H9 (cell line): ENCODE data around the gene CREB5. TPM values are rescaled to one million over a fixed set of nuclear protein-coding genes. Genes with fewer than 3 reads are reported as not detected.

Experiments used
- DNase-seq: peaks from one replicate; pipeline ENCODE4 v3.0.0-alpha.2; 2017
- H2AFZ ChIP-seq: one replicate; pipeline ENCODE4 v1.6.1; 2013; ENCODE audit warnings: mild to moderate bottlenecking, low read length, control low read depth, moderate library complexity
- H2AK5ac ChIP-seq: 2 replicates; pipeline ENCODE4 v1.6.1; 2013; ENCODE audit warnings: low read length, control low read depth, mixed read lengths; ENCODE audit not compliant: insufficient read length
- H2BK120ac ChIP-seq: one replicate; pipeline ENCODE4 v1.6.1; 2013; ENCODE audit warnings: low read depth, mild to moderate bottlenecking, low read length, control low read depth, inconsistent platforms; ENCODE audit not compliant: poor library complexity, severe bottlenecking
- H2BK12ac ChIP-seq: 2 replicates; pipeline ENCODE4 v1.6.1; 2013; ENCODE audit warnings: low read length, control low read depth, mixed read lengths, low read depth; ENCODE audit not compliant: insufficient read length
- H2BK15ac ChIP-seq: 2 replicates; pipeline ENCODE4 v1.6.1; 2013; ENCODE audit warnings: low read depth, low read length, control low read depth
- H2BK20ac ChIP-seq: one replicate; pipeline ENCODE4 v1.6.1; 2013; ENCODE audit warnings: low read depth, mild to moderate bottlenecking, low read length, control low read depth, inconsistent platforms; ENCODE audit not compliant: poor library complexity, severe bottlenecking
- H2BK5ac ChIP-seq: 2 replicates; pipeline ENCODE4 v1.6.1; 2013; ENCODE audit warnings: low read length, control low read depth, mixed read lengths; ENCODE audit not compliant: insufficient read length
- H3K14ac ChIP-seq: 2 replicates; pipeline ENCODE4 v1.6.1; 2013; ENCODE audit warnings: low read length, control low read depth; ENCODE audit not compliant: insufficient read depth
- H3K18ac ChIP-seq: 2 replicates; pipeline ENCODE4 v1.6.1; 2013; ENCODE audit warnings: low read depth, mild to moderate bottlenecking, mixed read lengths, low read length, control low read depth; ENCODE audit not compliant: insufficient read length
- H3K23ac ChIP-seq: 2 replicates; pipeline ENCODE4 v1.6.1; 2013; ENCODE audit warnings: low read length, control low read depth, mixed read lengths, low read depth; ENCODE audit not compliant: insufficient read length
- H3K23me2 ChIP-seq: 2 replicates; pipeline ENCODE4 v1.6.1; 2013; ENCODE audit warnings: low read depth, mild to moderate bottlenecking, mixed read lengths, low read length, control low read depth; ENCODE audit not compliant: insufficient read length, poor library complexity, severe bottlenecking
- H3K27ac ChIP-seq: 2 replicates; pipeline ENCODE4 v1.5.1; 2013; ENCODE audit warnings: low read length, control low read depth, mixed read lengths, low read depth; ENCODE audit not compliant: insufficient read length
- H3K27me3 ChIP-seq: 2 replicates; pipeline ENCODE4 v1.6.1; 2013; ENCODE audit warnings: low read length, control low read depth, inconsistent platforms; ENCODE audit not compliant: insufficient read depth
- H3K4ac ChIP-seq: 2 replicates; pipeline ENCODE4 v1.6.1; 2013; ENCODE audit warnings: low read depth, mild to moderate bottlenecking, control low read depth, inconsistent platforms, low read length, moderate library complexity
- H3K4me1 ChIP-seq: 2 replicates; pipeline ENCODE4 v1.6.1; 2013; ENCODE audit warnings: low read length, control low read depth, inconsistent platforms; ENCODE audit not compliant: insufficient read depth
- H3K4me2 ChIP-seq: 2 replicates; pipeline ENCODE4 v1.6.1; 2013; ENCODE audit warnings: low read length, control low read depth, mixed read lengths; ENCODE audit not compliant: insufficient read length, insufficient read depth
- H3K56ac ChIP-seq: 2 replicates; pipeline ENCODE4 v1.6.1; 2013; ENCODE audit warnings: low read depth, mild to moderate bottlenecking, mixed read lengths, low read length, control low read depth; ENCODE audit not compliant: insufficient read length
- H3K79me1 ChIP-seq: 2 replicates; pipeline ENCODE4 v1.6.1; 2013; ENCODE audit warnings: low read depth, mild to moderate bottlenecking, moderate library complexity, low read length, control low read depth, inconsistent platforms; ENCODE audit not compliant: insufficient read depth, poor library complexity, severe bottlenecking
- H3K79me2 ChIP-seq: 2 replicates; pipeline ENCODE4 v1.6.1; 2013; ENCODE audit warnings: low read length, control low read depth, inconsistent platforms; ENCODE audit not compliant: insufficient read depth
- H3K9ac ChIP-seq: 2 replicates; pipeline ENCODE4 v1.6.1; 2013; ENCODE audit warnings: low read length, control low read depth, mixed read lengths; ENCODE audit not compliant: insufficient read length; ENCODE audit errors: extremely low read depth
- H3K9me3 ChIP-seq: one replicate; pipeline ENCODE4 v1.6.1; 2013; ENCODE audit warnings: low read depth, low read length, inconsistent platforms; ENCODE audit not compliant: control insufficient read depth
- H3T11ph ChIP-seq: one replicate; pipeline ENCODE4 v1.6.1; 2013; ENCODE audit warnings: mild to moderate bottlenecking, low read length, control low read depth, inconsistent platforms
- H4K20me1 ChIP-seq: one replicate; pipeline ENCODE4 v1.6.1; 2013; ENCODE audit not compliant: control insufficient read depth, insufficient read length, insufficient read depth
- H4K5ac ChIP-seq: 2 replicates; pipeline ENCODE4 v1.6.1; 2013; ENCODE audit warnings: low read depth, mild to moderate bottlenecking, mixed read lengths, low read length, control low read depth; ENCODE audit not compliant: insufficient read length
- H4K8ac ChIP-seq: replicated peaks from 2 replicates; pipeline ENCODE4 v1.6.1; 2013; ENCODE audit warnings: low read length, control low read depth, mixed read lengths, low read depth; ENCODE audit not compliant: insufficient read length
- H4K91ac ChIP-seq: 2 replicates; pipeline ENCODE4 v1.6.1; 2013; ENCODE audit warnings: low read depth, mild to moderate bottlenecking, moderate library complexity, mixed read lengths, low read length, control low read depth; ENCODE audit not compliant: insufficient read length
- H3K27ac Mint-ChIP-seq, 3 experiments: 2 replicates in 2 of 3; 3 replicates in 1 of 3; pipeline ENCODE4 v1.8.0; 2020 to 2021; ENCODE audit warnings: mixed read lengths in 3 of 3, mild to moderate bottlenecking in 1 of 3, moderate library complexity in 1 of 3
- H3K27me3 Mint-ChIP-seq: 2 replicates; pipeline ENCODE4 v1.8.0; 2021; ENCODE audit warnings: low read depth, mild to moderate bottlenecking, moderate library complexity, mixed read lengths
- H3K36me3 Mint-ChIP-seq, 3 experiments: 2 replicates in 2 of 3; 3 replicates in 1 of 3; pipeline ENCODE4 v1.8.0; 2020 to 2021; ENCODE audit warnings: low read depth in 3 of 3, mixed read lengths in 3 of 3; ENCODE audit not compliant: insufficient read depth in 1 of 3
- H3K4me1 Mint-ChIP-seq, 2 experiments: 2 replicates each; pipeline ENCODE4 v1.8.0; 2020; ENCODE audit warnings: mixed read lengths in 2 of 2
- H3K4me3 Mint-ChIP-seq, 2 experiments: 2 replicates in 1 of 2; 3 replicates in 1 of 2; pipeline ENCODE4 v1.8.0; 2020 to 2021; ENCODE audit warnings: mild to moderate bottlenecking in 2 of 2, mixed read lengths in 2 of 2, moderate library complexity in 1 of 2
- H3K9me3 Mint-ChIP-seq, 2 experiments: 2 replicates in 1 of 2; 3 replicates in 1 of 2; pipeline ENCODE4 v1.8.0; 2020; ENCODE audit warnings: mild to moderate bottlenecking in 2 of 2, mixed read lengths in 2 of 2, moderate library complexity in 1 of 2
- CTCF ChIP-seq: fragments of 200-600 bp; sonication (generic); conservative IDR thresholded peaks from 3 replicates; pipeline ENCODE4 v1.8.0; 2021; ENCODE audit warnings: antibody characterized with exemption, mild to moderate bottlenecking
- WGBS: extraction: QIAGEN DNeasy Blood & Tissue Kit; methylation state at CpG from one replicate; pipeline ENCODE4 v1.1.7; 2013; ENCODE audit warnings: missing lambda C conversion rate, low lambda C conversion rate, mixed read lengths; ENCODE audit not compliant: insufficient read length; ENCODE audit errors: extremely low coverage; 5-methylcytosine and 5-hydroxymethylcytosine counted together
- total RNA-seq: library from RNA; stranded (reverse); gene quantifications from 2 replicates; pipeline ENCODE4 v1.2.1, GENCODE V29; 2021

The CREB5 gene
- total RNA-seq, 1 experiment from 2014 or later, result 4.0 TPM

GRCh38 chr7:28733035-28733434 lies 320.7 kb downstream of the CREB5 start:
- Histone ChIP-seq H3K79me1 (no peaks in the 10 kb centered on the region), H4K91ac (no peak overlapping the region), H2AFZ (no peak overlapping the region), H3K56ac (no peak overlapping the region), H3K9me3 (no peaks in the 10 kb centered on the region), H3K23ac (no peak overlapping the region), H4K8ac (no peak overlapping the region), H3K27ac (no peak overlapping the region), H3K4me1 (no peaks in the 10 kb centered on the region), H3K27me3 (no peaks in the 10 kb centered on the region), H2BK15ac (no peak overlapping the region), H3K4ac (no peak overlapping the region), H4K5ac (no peak overlapping the region), H3T11ph (no peak overlapping the region), H3K18ac (no peak overlapping the region), H2BK20ac (no peak overlapping the region), H2BK12ac (no peak overlapping the region), H3K4me2 (no peak overlapping the region), H3K23me2 (no peaks in the 10 kb centered on the region), H3K79me2 (no peaks in the 10 kb centered on the region), H4K20me1 (no peaks in the 10 kb centered on the region), H3K9ac (no peak overlapping the region), H2BK120ac (no peak overlapping the region), H2BK5ac (no peak overlapping the region), H2AK5ac (no peak overlapping the region), H3K14ac (no peak overlapping the region)
- no peak for DNase-seq
- WGBS, result no CpG with 5 or more reads among the region's 2 CpGs
- H3K36me3 Mint-ChIP-seq, result no peaks in the 10 kb centered on the region
- no peaks in the 10 kb centered on the region for H3K9me3 Mint-ChIP-seq
- H3K4me1 Mint-ChIP-seq, result peaks cover 20 to 27% of the 10 kb centered on the region in 2 experiments
- H3K4me3 Mint-ChIP-seq, result no peak overlapping the region
- no peak for TF ChIP-seq CTCF
- H3K27me3 Mint-ChIP-seq, result no peaks in the 10 kb centered on the region
- peak overlapping the region in 1 of 3 experiments; percentile 10; a peak in 1 of 7 replicates for H3K27ac Mint-ChIP-seq
